K562 (cell line): ENCODE results near the gene SLC10A3. TPM values are rescaled to one million over a fixed set of nuclear protein-coding genes. Genes with fewer than 3 reads are reported as not detected.

Source experiments
- BCL6 ChIP-seq: fragments of 250-450 bp; sonication (Bioruptor Pico); IDR thresholded peaks from 2 replicates; pipeline ENCODE4 v1.4.0; 2020
- CBX1 ChIP-seq: sonication (generic); IDR thresholded peaks from 2 replicates; pipeline ENCODE4 v1.6.1; 2016; ENCODE audit warnings: antibody characterized with exemption, low read depth, mild to moderate bottlenecking
- CBX5 ChIP-seq: IDR thresholded peaks from 2 replicates; pipeline ENCODE4 v1.6.1; 2014; ENCODE audit warnings: low read depth, borderline replicate concordance
- CHD1 ChIP-seq: fragments of 200-600 bp; sonication (generic); IDR thresholded peaks from one replicate; pipeline ENCODE4 v1.6.1; 2012; ENCODE audit warnings: mild to moderate bottlenecking, moderate library complexity, low read length, inconsistent platforms
- CXXC5 ChIP-seq: fragments of 250-450 bp; sonication (Bioruptor Pico); IDR thresholded peaks from 2 replicates; pipeline ENCODE4 v1.8.0; 2022; ENCODE audit warnings: inconsistent platforms, mild to moderate bottlenecking, moderate library complexity
- REST ChIP-seq, 2 experiments: fragments of 450-650 bp; formaldehyde crosslinking in 1 of 2; IDR thresholded peaks; 2 replicates each; pipeline versions ENCODE4 v1.4.0 to v1.6.1; 2014 to 2020; ENCODE audit warnings: mild to moderate bottlenecking in 2 of 2, borderline replicate concordance in 1 of 2, low read depth in 1 of 2
- TCF7L2 ChIP-seq: fragments of 150-350 bp; IDR thresholded peaks from 2 replicates; pipeline ENCODE4 v1.6.1; 2016; ENCODE audit warnings: low read depth, mild to moderate bottlenecking, low read length, moderate library complexity
- TCFL5 ChIP-seq: fragments of 250-450 bp; sonication (Bioruptor Pico); conservative IDR thresholded peaks from 2 replicates; pipeline ENCODE4 v1.6.1; 2021; ENCODE audit warnings: mild to moderate bottlenecking, moderate library complexity, matching md5 sums
- polyA plus RNA-seq, 8 experiments: library from polyadenylated mRNA; depleted of rRNA in 4 of 8; stranded (reverse) in 5 of 8; unstranded in 3 of 8; fragments of >200 nt; fragmentation: Nextera tagmentation in 2 of 8; fragmentation: Illumina TruSeq in 1 of 8; extraction: Ambion mirVana in 2 of 8; extraction: Trizol in 1 of 8; gene quantifications; 2 replicates each; pipeline versions ENCODE4 v1.2.1 to v1.2.3, GENCODE V29; 2011 to 2014; ENCODE audit warnings: inconsistent platforms in 1 of 8, missing spikeins in 1 of 8
- total RNA-seq, 7 experiments: library from RNA; depleted of rRNA in 6 of 7; stranded (reverse); fragments of >200 nt in 6 of 7; fragmentation: Illumina TruSeq in 2 of 7; extraction: Trizol in 2 of 7; gene quantifications; 2 replicates each; pipeline versions ENCODE4 v1.2.1 to v1.2.3, GENCODE V29; 2011 to 2021; ENCODE audit warnings: low replicate concordance in 1 of 7
- TF ChIP-seq, protein P1 (sequence below): fragments of 450-650 bp; IDR thresholded peaks from 2 replicates; pipeline ENCODE4 v1.6.1; 2016; ENCODE audit warnings: mild to moderate bottlenecking, moderate library complexity

SLC10A3 gene
- total and polyA plus RNA-seq, 9 of the 15 experiments (the other 6 are each of a cell fraction or from before 2014, with no cell fraction given) = 5.2 to 30.6 (median 16.7) TPM

- TF ChIP-seq, protein P1, sequence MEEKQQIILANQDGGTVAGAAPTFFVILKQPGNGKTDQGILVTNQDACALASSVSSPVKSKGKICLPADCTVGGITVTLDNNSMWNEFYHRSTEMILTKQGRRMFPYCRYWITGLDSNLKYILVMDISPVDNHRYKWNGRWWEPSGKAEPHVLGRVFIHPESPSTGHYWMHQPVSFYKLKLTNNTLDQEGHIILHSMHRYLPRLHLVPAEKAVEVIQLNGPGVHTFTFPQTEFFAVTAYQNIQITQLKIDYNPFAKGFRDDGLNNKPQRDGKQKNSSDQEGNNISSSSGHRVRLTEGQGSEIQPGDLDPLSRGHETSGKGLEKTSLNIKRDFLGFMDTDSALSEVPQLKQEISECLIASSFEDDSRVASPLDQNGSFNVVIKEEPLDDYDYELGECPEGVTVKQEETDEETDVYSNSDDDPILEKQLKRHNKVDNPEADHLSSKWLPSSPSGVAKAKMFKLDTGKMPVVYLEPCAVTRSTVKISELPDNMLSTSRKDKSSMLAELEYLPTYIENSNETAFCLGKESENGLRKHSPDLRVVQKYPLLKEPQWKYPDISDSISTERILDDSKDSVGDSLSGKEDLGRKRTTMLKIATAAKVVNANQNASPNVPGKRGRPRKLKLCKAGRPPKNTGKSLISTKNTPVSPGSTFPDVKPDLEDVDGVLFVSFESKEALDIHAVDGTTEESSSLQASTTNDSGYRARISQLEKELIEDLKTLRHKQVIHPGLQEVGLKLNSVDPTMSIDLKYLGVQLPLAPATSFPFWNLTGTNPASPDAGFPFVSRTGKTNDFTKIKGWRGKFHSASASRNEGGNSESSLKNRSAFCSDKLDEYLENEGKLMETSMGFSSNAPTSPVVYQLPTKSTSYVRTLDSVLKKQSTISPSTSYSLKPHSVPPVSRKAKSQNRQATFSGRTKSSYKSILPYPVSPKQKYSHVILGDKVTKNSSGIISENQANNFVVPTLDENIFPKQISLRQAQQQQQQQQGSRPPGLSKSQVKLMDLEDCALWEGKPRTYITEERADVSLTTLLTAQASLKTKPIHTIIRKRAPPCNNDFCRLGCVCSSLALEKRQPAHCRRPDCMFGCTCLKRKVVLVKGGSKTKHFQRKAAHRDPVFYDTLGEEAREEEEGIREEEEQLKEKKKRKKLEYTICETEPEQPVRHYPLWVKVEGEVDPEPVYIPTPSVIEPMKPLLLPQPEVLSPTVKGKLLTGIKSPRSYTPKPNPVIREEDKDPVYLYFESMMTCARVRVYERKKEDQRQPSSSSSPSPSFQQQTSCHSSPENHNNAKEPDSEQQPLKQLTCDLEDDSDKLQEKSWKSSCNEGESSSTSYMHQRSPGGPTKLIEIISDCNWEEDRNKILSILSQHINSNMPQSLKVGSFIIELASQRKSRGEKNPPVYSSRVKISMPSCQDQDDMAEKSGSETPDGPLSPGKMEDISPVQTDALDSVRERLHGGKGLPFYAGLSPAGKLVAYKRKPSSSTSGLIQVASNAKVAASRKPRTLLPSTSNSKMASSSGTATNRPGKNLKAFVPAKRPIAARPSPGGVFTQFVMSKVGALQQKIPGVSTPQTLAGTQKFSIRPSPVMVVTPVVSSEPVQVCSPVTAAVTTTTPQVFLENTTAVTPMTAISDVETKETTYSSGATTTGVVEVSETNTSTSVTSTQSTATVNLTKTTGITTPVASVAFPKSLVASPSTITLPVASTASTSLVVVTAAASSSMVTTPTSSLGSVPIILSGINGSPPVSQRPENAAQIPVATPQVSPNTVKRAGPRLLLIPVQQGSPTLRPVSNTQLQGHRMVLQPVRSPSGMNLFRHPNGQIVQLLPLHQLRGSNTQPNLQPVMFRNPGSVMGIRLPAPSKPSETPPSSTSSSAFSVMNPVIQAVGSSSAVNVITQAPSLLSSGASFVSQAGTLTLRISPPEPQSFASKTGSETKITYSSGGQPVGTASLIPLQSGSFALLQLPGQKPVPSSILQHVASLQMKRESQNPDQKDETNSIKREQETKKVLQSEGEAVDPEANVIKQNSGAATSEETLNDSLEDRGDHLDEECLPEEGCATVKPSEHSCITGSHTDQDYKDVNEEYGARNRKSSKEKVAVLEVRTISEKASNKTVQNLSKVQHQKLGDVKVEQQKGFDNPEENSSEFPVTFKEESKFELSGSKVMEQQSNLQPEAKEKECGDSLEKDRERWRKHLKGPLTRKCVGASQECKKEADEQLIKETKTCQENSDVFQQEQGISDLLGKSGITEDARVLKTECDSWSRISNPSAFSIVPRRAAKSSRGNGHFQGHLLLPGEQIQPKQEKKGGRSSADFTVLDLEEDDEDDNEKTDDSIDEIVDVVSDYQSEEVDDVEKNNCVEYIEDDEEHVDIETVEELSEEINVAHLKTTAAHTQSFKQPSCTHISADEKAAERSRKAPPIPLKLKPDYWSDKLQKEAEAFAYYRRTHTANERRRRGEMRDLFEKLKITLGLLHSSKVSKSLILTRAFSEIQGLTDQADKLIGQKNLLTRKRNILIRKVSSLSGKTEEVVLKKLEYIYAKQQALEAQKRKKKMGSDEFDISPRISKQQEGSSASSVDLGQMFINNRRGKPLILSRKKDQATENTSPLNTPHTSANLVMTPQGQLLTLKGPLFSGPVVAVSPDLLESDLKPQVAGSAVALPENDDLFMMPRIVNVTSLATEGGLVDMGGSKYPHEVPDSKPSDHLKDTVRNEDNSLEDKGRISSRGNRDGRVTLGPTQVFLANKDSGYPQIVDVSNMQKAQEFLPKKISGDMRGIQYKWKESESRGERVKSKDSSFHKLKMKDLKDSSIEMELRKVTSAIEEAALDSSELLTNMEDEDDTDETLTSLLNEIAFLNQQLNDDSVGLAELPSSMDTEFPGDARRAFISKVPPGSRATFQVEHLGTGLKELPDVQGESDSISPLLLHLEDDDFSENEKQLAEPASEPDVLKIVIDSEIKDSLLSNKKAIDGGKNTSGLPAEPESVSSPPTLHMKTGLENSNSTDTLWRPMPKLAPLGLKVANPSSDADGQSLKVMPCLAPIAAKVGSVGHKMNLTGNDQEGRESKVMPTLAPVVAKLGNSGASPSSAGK = peak; percentile 81
- TF ChIP-seq CBX1 = no peak
- TF ChIP-seq TCFL5 = no peak
- TF ChIP-seq REST (IDR thresholded peaks at IDR 0.05; ENCODE audit: borderline replicate concordance) = no peak
- 0 out of 2 replicates have a peak, but pooled peaks have one; percentile 22 for TF ChIP-seq REST (CRISPR knock-in tag; IDR thresholded peaks at IDR 0.05; ENCODE audit: low read depth)
- TF ChIP-seq CHD1 = peak; percentile 80
- no peak for TF ChIP-seq BCL6 (CRISPR knock-in tag)
- peak; percentile 50; the same call in 1 of the 2 replicates for TF ChIP-seq CXXC5 (CRISPR knock-in tag)
- TF ChIP-seq TCF7L2 = no peak
- no peak for TF ChIP-seq CBX5
Measured at GRCh38 chrX:154486052-154486395, 4.4 kb downstream of the SLC10A3 start (continued).
